Endothelial cell of umbilical vein (primary cell): Measurements from ENCODE around the gene RTKN2. TPM values are rescaled to one million over a fixed set of nuclear protein-coding genes. Genes with fewer than 3 reads are reported as not detected.

Source experiments
- BruUV-seq: library from RNA; stranded (reverse); fragments of 400-500 nt; replicated peaks from 2 replicates; lab custom pipeline; 2021; lab: Mats Ljungman, UMichigan
- CTCF ChIA-PET: fragments of 300-600, 350-600 bp; sonication (Branson Sonifier 250); formaldehyde crosslinking; loops from one replicate; lab custom pipeline; 2021; ENCODE audit warnings: antibody characterized with exemption, inconsistent platforms; lab: Charles Lee
- POLR2A ChIA-PET: fragments of 300-600, 350-600 bp; sonication (Branson Sonifier 250); formaldehyde crosslinking; loops from one replicate; lab custom pipeline; 2021; ENCODE audit warnings: antibody characterized with exemption, inconsistent platforms; lab: Charles Lee
- DNase-seq: peaks from one replicate; pipeline ENCODE4 v3.0.0-alpha.2; 2011; ENCODE audit warnings: low read depth, low spot score
- FAIRE-seq: peaks from 2 replicates; lab custom pipeline; 2011; peaks lifted over from hg19 to GRCh38; lab: Jason Lieb, UNC
- H2AFZ ChIP-seq: 2 replicates; pipeline ENCODE4 v1.6.0; 2012; ENCODE audit warnings: low read depth, low read length, control low read depth, inconsistent platforms
- H3K27ac ChIP-seq: 2 replicates; pipeline ENCODE4 v1.5.1; 2011; ENCODE audit warnings: low read depth, mild to moderate bottlenecking, control low read depth, low read length, moderate library complexity; ENCODE audit not compliant: insufficient read depth
- H3K27me3 ChIP-seq, 2 experiments: 2 replicates each; pipeline versions ENCODE4 v1.6.0 to v1.6.1; 2011; ENCODE audit warnings: low read length in 2 of 2, mixed read lengths in 1 of 2; ENCODE audit not compliant: control insufficient read depth in 2 of 2, insufficient read depth in 2 of 2
- H3K36me3 ChIP-seq, 2 experiments: 2 replicates in 1 of 2; 3 replicates in 1 of 2; pipeline ENCODE4 v1.5.1; 2011; ENCODE audit warnings: low read length in 2 of 2, mild to moderate bottlenecking in 1 of 2, moderate library complexity in 1 of 2; ENCODE audit not compliant: control insufficient read depth in 2 of 2, insufficient read depth in 2 of 2; ENCODE audit errors: extremely low read depth in 1 of 2
- H3K4me1 ChIP-seq: 3 replicates; pipeline ENCODE4 v1.5.1; 2011; ENCODE audit warnings: mild to moderate bottlenecking, low read length; ENCODE audit not compliant: control insufficient read depth, insufficient read depth; ENCODE audit errors: extremely low read depth
- H3K4me2 ChIP-seq: 2 replicates; pipeline ENCODE4 v1.6.1; 2011; ENCODE audit warnings: low read length, control low read depth, mixed read lengths; ENCODE audit not compliant: insufficient read depth
- H3K4me3 ChIP-seq, 3 experiments: fragments of 200-600 bp in 1 of 3; sonication (generic), shearing (Covaris generic) in 1 of 3; replicated peaks in 1 of 3; 2 replicates each; pipeline ENCODE4 v1.5.1; 2011 to 2016; ENCODE audit warnings: control low read depth in 3 of 3, low read length in 3 of 3, mild to moderate bottlenecking in 2 of 3, inconsistent platforms in 1 of 3, low read depth in 1 of 3, moderate library complexity in 1 of 3; ENCODE audit not compliant: insufficient read depth in 1 of 3
- H3K79me2 ChIP-seq: 2 replicates; pipeline ENCODE4 v1.6.0; 2012; ENCODE audit warnings: low read length, inconsistent platforms; ENCODE audit not compliant: control insufficient read depth, insufficient read depth
- H3K9ac ChIP-seq: replicated peaks from 2 replicates; pipeline ENCODE3; 2011; ENCODE audit warnings: low read length, control low read depth; ENCODE audit not compliant: insufficient read depth; ENCODE audit errors: extremely low read depth
- H3K9me1 ChIP-seq: replicated peaks from 3 replicates; pipeline ENCODE4 v1.6.0; 2011; ENCODE audit warnings: mild to moderate bottlenecking, low read length; ENCODE audit not compliant: control insufficient read depth, insufficient read depth; ENCODE audit errors: extremely low read depth
- H3K9me3 ChIP-seq: replicated peaks from 2 replicates; pipeline ENCODE4 v1.5.1; 2012; ENCODE audit warnings: low read length, inconsistent platforms; ENCODE audit not compliant: control insufficient read depth, insufficient read depth
- H4K20me1 ChIP-seq: replicated peaks from 2 replicates; pipeline ENCODE3; 2011; ENCODE audit warnings: mild to moderate bottlenecking, low read length; ENCODE audit not compliant: control insufficient read depth, insufficient read depth; ENCODE audit errors: extremely low read depth
- CTCF ChIP-seq, 2 donors: IDR thresholded peaks; 1 replicate in 1 of 2; 2 replicates in 1 of 2; pipeline ENCODE4 v1.5.1; 2011; ENCODE audit warnings: low read length in 2 of 2, mild to moderate bottlenecking in 2 of 2, moderate library complexity in 2 of 2, control low read depth in 1 of 2, inconsistent platforms in 1 of 2, low read depth in 1 of 2; ENCODE audit not compliant: insufficient read depth in 1 of 2; ENCODE audit errors: extremely low read depth in 1 of 2
- EZH2 ChIP-seq: IDR thresholded peaks from 2 replicates; pipeline ENCODE4 v1.6.1; 2012; ENCODE audit warnings: borderline replicate concordance, low read depth, mild to moderate bottlenecking, moderate library complexity, low read length, inconsistent platforms; ENCODE audit not compliant: severe bottlenecking
- FOS ChIP-seq: IDR thresholded peaks from 2 replicates; pipeline ENCODE4 v1.6.1; 2011; ENCODE audit warnings: mild to moderate bottlenecking, low read length, moderate library complexity, borderline replicate concordance; ENCODE audit not compliant: insufficient read depth
- GATA2 ChIP-seq: IDR thresholded peaks from 2 replicates; pipeline ENCODE4 v1.7.0; 2011; ENCODE audit warnings: low read depth, mild to moderate bottlenecking, moderate library complexity, mixed read lengths, low read length; ENCODE audit not compliant: insufficient read length, insufficient read depth
- JUN ChIP-seq: IDR thresholded peaks from 2 replicates; pipeline ENCODE4 v1.6.1; 2011; ENCODE audit warnings: borderline replicate concordance, low read depth; ENCODE audit not compliant: insufficient read length, insufficient read depth
- MAX ChIP-seq: IDR thresholded peaks from 2 replicates; pipeline ENCODE4 v1.6.1; 2011; ENCODE audit not compliant: insufficient read depth, insufficient read length
- MYC ChIP-seq: IDR thresholded peaks from one replicate; pipeline ENCODE4 v1.6.1; 2011; ENCODE audit warnings: mild to moderate bottlenecking, low read depth, low read length
- POLR2A ChIP-seq: IDR thresholded peaks from 2 replicates; pipeline ENCODE4 v1.6.1; 2012; ENCODE audit warnings: low read depth, mild to moderate bottlenecking, control low read depth, low read length
- POLR2AphosphoS5 ChIP-seq: IDR thresholded peaks from 2 replicates; pipeline ENCODE4 v1.6.1; 2012; ENCODE audit warnings: low read depth, mild to moderate bottlenecking, control low read depth, low read length, moderate library complexity; ENCODE audit not compliant: insufficient read depth
- dilution Hi-C: fragments of 300-500 bp; cut with MboI; formaldehyde crosslinking; loops from one replicate; pipeline ENCODE4 v1.15.0; 2019; ENCODE audit warnings: low sequenced_read_pairs; ENCODE audit not compliant: extremely low pct_ligation_motif_present
- intact Hi-C: fragments of 100-400 bp; cut with micrococcal nuclease; formaldehyde crosslinking; loops from one replicate; pipeline ENCODE4 v1.10.0; 2022
- polyA plus RNA-seq, 4 experiments: library from polyadenylated mRNA; depleted of rRNA in 3 of 4; stranded (reverse) in 3 of 4; unstranded in 1 of 4; fragments of >200 nt; gene quantifications; 2 replicates each; pipeline versions ENCODE4 v1.2.1 to v1.2.3, GENCODE V29; 2011 to 2012; ENCODE audit warnings: missing spikeins in 1 of 4
- total RNA-seq: library from RNA; stranded (reverse); gene quantifications from 2 replicates; pipeline ENCODE4 v1.2.3, GENCODE V29; 2021

The RTKN2 gene
- total and polyA plus RNA-seq, 2 donors (not counting 3 experiments of a cell fraction or from before 2014, with no cell fraction given) = 0.65 to 4.8 TPM

GRCh38 chr10:62148155-62148554 is 120.5 kb downstream of the RTKN2 start:
- no peak overlapping the region for H3K27ac ChIP-seq
- H3K79me2 ChIP-seq = no peaks in the 10 kb centered on the region
- ChIA-PET CTCF (interaction anchor here (1.6 kb wide), 2 partner anchors 97 to 109 kb away, joined by 4 read pairs; no protein-coding TSS in a partner anchor), POLR2A (no interaction called here)
- no peak overlapping the region for H3K4me2 ChIP-seq
- no peak overlapping the region for H3K9ac ChIP-seq
- no peaks in the 10 kb centered on the region for H3K9me1 ChIP-seq
- no TSS peak for BruUV-seq
- intact Hi-C loops = no loop called here
- dilution Hi-C loops = no loop called here
- no peaks in the 10 kb centered on the region for H3K9me3 ChIP-seq
- no peak overlapping the region for H2AFZ ChIP-seq
- H3K27me3 ChIP-seq = no peaks in the 10 kb centered on the region
- TF ChIP-seq MAX (no peak), POLR2A (no peak), MYC (no peak), EZH2 (no peak)
- FAIRE-seq (no peak), DNase-seq (no peak)
- H3K4me1 ChIP-seq = no peaks in the 10 kb centered on the region
- no peak overlapping the region for H3K4me3 ChIP-seq
- H3K36me3 ChIP-seq = no peaks in the 10 kb centered on the region
- no peaks in the 10 kb centered on the region for H4K20me1 ChIP-seq

- H3K4me2 ChIP-seq = no peak overlapping the region
- H3K9me3 ChIP-seq = no peaks in the 10 kb centered on the region
- H3K79me2 ChIP-seq = no peaks in the 10 kb centered on the region
- H3K36me3 ChIP-seq = no peaks in the 10 kb centered on the region
- no peaks in the 10 kb centered on the region for H3K27me3 ChIP-seq
- no peak for TF ChIP-seq EZH2
- TF ChIP-seq POLR2A = no peak
- TF ChIP-seq GATA2 = no peak
- no peak for TF ChIP-seq MAX
- TF ChIP-seq MYC = no peak
- no peak for TF ChIP-seq JUN
- no peak for TF ChIP-seq FOS
- TF ChIP-seq CTCF (IDR thresholded peaks at IDR 0.05; ENCODE audit: extremely low read depth in 1 of 2, insufficient read depth in 1 of 2, low read depth in 1 of 2, low read length in 2 of 2) = no peak
- no peak for TF ChIP-seq POLR2AphosphoS5
- no peaks in the 10 kb centered on the region for H4K20me1 ChIP-seq
- H2AFZ ChIP-seq = no peak overlapping the region
- H3K4me1 ChIP-seq = no peaks in the 10 kb centered on the region
- dilution Hi-C loops = no loop called here
- no peak overlapping the region for H3K27ac ChIP-seq
- intact Hi-C loops = no loop called here
- no peak overlapping the region for H3K9ac ChIP-seq
- no peak overlapping the region for H3K4me3 ChIP-seq
- DNase-seq = no peak
- no peaks in the 10 kb centered on the region for H3K9me1 ChIP-seq
- BruUV-seq = no TSS peak
- ChIA-PET POLR2A (no interaction called here), CTCF (interaction anchor here (1.6 kb wide), 1 partner anchor 98 kb away, joined by 4 read pairs; no protein-coding TSS in a partner anchor)
- FAIRE-seq = no peak
Measured at GRCh38 chr10:62147425-62147824, 121.2 kb downstream of the RTKN2 start.
